Osteoblast (primary cell): Measurements from ENCODE around the gene DUSP14. TPM values are rescaled to one million over a fixed set of nuclear protein-coding genes. Genes with fewer than 3 reads are reported as not detected.

Source experiments
- DNase-seq: peaks from one replicate; pipeline ENCODE4 v3.0.0; 2011; ENCODE audit warnings: low spot score, mixed read lengths; ENCODE audit not compliant: insufficient read length; ENCODE audit errors: missing footprints
- H2AFZ ChIP-seq: 2 replicates; pipeline ENCODE4 v1.6.0; 2011; ENCODE audit warnings: mild to moderate bottlenecking, low read length
- H3K27ac ChIP-seq: 2 replicates; pipeline ENCODE4 v1.5.1; 2011; ENCODE audit warnings: mild to moderate bottlenecking, low read depth, low read length, moderate library complexity
- H3K27me3 ChIP-seq: 2 replicates; pipeline ENCODE4 v1.6.0; 2012; ENCODE audit warnings: mild to moderate bottlenecking, control low read depth, inconsistent platforms, low read length, moderate library complexity; ENCODE audit not compliant: insufficient read depth
- H3K36me3 ChIP-seq: 2 replicates; pipeline ENCODE4 v1.5.1; 2011; ENCODE audit warnings: mild to moderate bottlenecking, low read length, control low read depth, moderate library complexity; ENCODE audit not compliant: insufficient read depth
- H3K4me1 ChIP-seq: 2 replicates; pipeline ENCODE4 v1.5.1; 2011; ENCODE audit warnings: mild to moderate bottlenecking, low read length, control low read depth, moderate library complexity; ENCODE audit not compliant: insufficient read depth
- H3K4me2 ChIP-seq: 2 replicates; pipeline ENCODE4 v1.6.0; 2011; ENCODE audit warnings: mild to moderate bottlenecking, low read length; ENCODE audit not compliant: insufficient read depth
- H3K4me3 ChIP-seq: fragments of 200-600 bp; sonication (generic); 3 replicates; pipeline ENCODE4 v1.5.1; 2012; ENCODE audit warnings: mild to moderate bottlenecking, low read length, inconsistent platforms; ENCODE audit not compliant: insufficient read depth
- H3K79me2 ChIP-seq: 2 replicates; pipeline ENCODE4 v1.6.0; 2012; ENCODE audit warnings: mild to moderate bottlenecking, low read length, control low read depth, inconsistent platforms; ENCODE audit not compliant: insufficient read depth
- H3K9me3 ChIP-seq: 2 replicates; pipeline ENCODE4 v1.5.1; 2011; ENCODE audit warnings: low read depth, low read length, control low read depth
- H4K20me1 ChIP-seq: 2 replicates; pipeline ENCODE4 v1.6.0; 2012; ENCODE audit warnings: mild to moderate bottlenecking, low read length, control low read depth; ENCODE audit not compliant: insufficient read depth
- CTCF ChIP-seq: IDR thresholded peaks from 2 replicates; pipeline ENCODE4 v1.5.1; 2011; ENCODE audit warnings: mild to moderate bottlenecking, low read depth, low read length, moderate library complexity; ENCODE audit errors: extremely low read depth
- total RNA-seq: library from RNA; depleted of rRNA; stranded (reverse); fragments of >200 nt; gene quantifications from 2 replicates; pipeline ENCODE4 v1.2.3, GENCODE V29; 2012

The DUSP14 gene
- total RNA-seq, 1 donor, result 97.7 TPM

- H3K79me2 ChIP-seq, result peaks cover 7% of the 10 kb centered on the region
- H3K4me1 ChIP-seq, result peaks cover 9% of the 10 kb centered on the region
- no peak for DNase-seq
- no peaks in the 10 kb centered on the region for H3K9me3 ChIP-seq
- H2AFZ ChIP-seq, result no peak overlapping the region
- TF ChIP-seq CTCF, result peak; percentile 10
- H3K27ac ChIP-seq, result no peak overlapping the region
- no peaks in the 10 kb centered on the region for H3K27me3 ChIP-seq
- no peak overlapping the region for H3K4me3 ChIP-seq
- H3K36me3 ChIP-seq, result peaks cover 61% of the 10 kb centered on the region
- peaks cover 3% of the 10 kb centered on the region for H4K20me1 ChIP-seq
- H3K4me2 ChIP-seq, result no peak overlapping the region
Observed at GRCh38 chr17:37518826-37519225, 29.1 kb downstream of the DUSP14 start.

DNA sequence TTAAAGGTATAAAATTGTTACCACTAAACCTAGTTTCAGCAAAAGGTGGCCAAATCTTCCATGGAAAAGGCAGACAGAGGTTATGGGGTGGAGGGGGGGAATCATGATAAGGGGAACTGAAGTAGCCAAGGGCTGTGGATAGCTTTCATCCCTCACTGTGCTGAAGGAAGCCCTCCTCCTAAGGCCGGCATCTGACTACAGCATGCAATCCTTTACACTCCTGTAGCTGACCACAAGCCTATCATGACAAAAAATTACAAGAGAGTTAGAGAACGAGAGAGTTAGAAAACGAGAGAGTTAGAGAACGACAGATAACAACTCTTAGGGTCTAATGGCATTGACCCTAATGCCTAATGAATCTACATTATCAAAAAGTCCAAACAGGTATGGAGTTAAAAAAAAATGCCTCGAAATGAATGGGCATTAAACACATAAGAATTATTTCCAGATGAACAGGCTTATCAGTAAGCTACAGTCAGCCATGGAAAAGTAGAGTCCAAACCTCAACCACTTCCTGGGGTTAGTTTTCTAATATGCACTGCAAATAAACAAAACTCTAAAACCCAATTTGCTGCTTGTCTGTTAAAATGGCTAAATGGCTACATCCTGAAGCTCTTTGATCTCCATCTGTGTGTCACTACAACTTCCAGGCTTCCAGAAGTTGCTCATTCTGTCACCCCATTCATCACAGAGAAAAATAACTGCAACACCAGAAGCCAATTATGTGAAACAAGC, 29.7 kb downstream of the DUSP14 start:
- H3K4me3 ChIP-seq, result no peak overlapping the region
- H3K4me1 ChIP-seq, result peaks cover 9% of the 10 kb centered on the region
- DNase-seq, result no peak
- peaks cover 3% of the 10 kb centered on the region for H4K20me1 ChIP-seq
- H3K27ac ChIP-seq, result no peak overlapping the region
- H3K4me2 ChIP-seq, result no peak overlapping the region
- H3K27me3 ChIP-seq, result no peaks in the 10 kb centered on the region
- no peaks in the 10 kb centered on the region for H3K9me3 ChIP-seq
- peaks cover 62% of the 10 kb centered on the region for H3K36me3 ChIP-seq
- peaks cover 3% of the 10 kb centered on the region for H3K79me2 ChIP-seq
- TF ChIP-seq CTCF, result no peak
- no peak overlapping the region for H2AFZ ChIP-seq

GRCh38 chr17:37520174-37520573, 30.5 kb downstream of the DUSP14 start:
- Histone ChIP-seq H3K9me3 (no peaks in the 10 kb centered on the region), H3K4me3 (no peak overlapping the region), H4K20me1 (peaks cover 3% of the 10 kb centered on the region), H3K4me2 (no peak overlapping the region), H3K79me2 (no peaks in the 10 kb centered on the region), H3K4me1 (peaks cover 9% of the 10 kb centered on the region), H3K36me3 (peaks cover 59% of the 10 kb centered on the region), H3K27me3 (no peaks in the 10 kb centered on the region), H3K27ac (no peak overlapping the region), H2AFZ (no peak overlapping the region)
- no peak for DNase-seq
- TF ChIP-seq CTCF, result no peak

- no peaks in the 10 kb centered on the region for H3K27me3 ChIP-seq
- TF ChIP-seq CTCF, result no peak
- H3K36me3 ChIP-seq, result peaks cover 46% of the 10 kb centered on the region
- DNase-seq, result no peak
- no peak overlapping the region for H3K4me2 ChIP-seq
- H3K4me1 ChIP-seq, result peaks cover under 1% of the 10 kb centered on the region
- no peak overlapping the region for H3K4me3 ChIP-seq
- H3K79me2 ChIP-seq, result no peaks in the 10 kb centered on the region
- H3K27ac ChIP-seq, result no peak overlapping the region
- no peaks in the 10 kb centered on the region for H3K9me3 ChIP-seq
- no peaks in the 10 kb centered on the region for H4K20me1 ChIP-seq
- no peak overlapping the region for H2AFZ ChIP-seq
Observed at GRCh38 chr17:37521821-37522220, 32.1 kb downstream of the DUSP14 start.
